NCI-H2227 (cell line): ENCODE data around the gene MYO5A.
"Not testable (repeated sequence)": the region's sequence is repeated elsewhere in the genome, so short reads cannot be mapped to it uniquely, and the experiment has no call there.

Experiments used
- DNase-seq: peaks from one replicate; lab custom pipeline; 2025; ENCODE audit not compliant: unreplicated experiment; lab: John Stamatoyannopoulos, UW

Gene MYO5A

GRCh38 chr15:52466134-52466701 lies 62.5 kb downstream of the MYO5A start:
- no peak for DNase-seq

DNA sequence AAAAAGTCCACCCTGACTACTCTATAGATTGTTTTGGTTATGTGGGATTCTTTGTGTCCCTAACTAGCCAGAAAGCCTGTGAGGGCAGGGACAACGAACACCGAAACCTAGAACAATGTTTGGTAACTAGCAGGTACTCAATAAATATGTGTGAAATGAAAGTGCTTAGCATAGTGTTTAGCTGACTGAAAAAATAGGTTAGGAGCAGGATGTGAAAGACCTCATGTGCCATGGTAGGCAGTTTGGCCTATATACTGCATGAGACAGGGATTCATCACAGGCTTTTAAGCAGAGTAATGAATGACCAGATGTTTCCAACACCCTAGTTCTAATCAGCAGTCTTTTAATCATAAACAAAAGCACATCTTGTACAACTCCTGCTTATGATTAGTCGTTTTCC lies 64.2 kb downstream of the MYO5A start:
- no peak for DNase-seq

DNA sequence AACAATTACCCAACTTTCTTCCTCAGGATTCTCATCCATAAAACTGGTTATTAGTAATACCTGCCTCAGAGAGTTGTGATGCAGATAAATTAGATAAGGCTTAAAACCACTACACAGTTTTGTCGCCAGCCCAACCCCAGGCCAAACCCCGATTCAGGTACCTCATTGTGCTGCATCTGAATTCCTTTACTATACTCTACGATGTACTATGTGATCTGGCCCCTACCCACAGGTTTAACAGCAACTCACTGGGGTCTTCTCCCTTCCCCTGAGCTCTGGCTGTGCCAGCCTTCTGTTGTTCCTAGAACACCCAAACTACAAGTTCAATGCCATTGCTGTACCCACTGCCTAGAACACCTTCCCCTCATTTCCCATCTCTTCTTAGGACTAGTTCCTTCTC lies 64.6 kb downstream of the MYO5A start:
- no peak for DNase-seq

DNA sequence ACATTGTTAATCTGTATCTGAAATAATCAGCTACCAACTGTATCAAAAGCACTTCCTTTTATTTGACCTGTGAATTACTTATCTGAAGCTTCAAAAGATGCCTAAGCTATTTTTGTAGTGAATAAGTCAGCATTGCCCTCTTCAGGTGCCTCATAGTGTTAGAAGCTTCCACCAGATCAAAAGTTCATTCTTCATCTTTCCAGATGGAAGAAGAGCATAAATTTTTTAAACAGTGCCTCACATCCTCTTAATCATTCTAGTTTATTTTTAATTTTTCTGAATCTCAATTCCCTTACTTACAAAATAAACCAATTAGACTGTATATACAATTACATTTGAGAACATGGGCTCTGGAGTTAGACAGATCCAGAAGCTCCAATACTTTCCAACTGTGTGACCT lies 65.0 kb downstream of the MYO5A start:
- DNase-seq = no peak

DNA sequence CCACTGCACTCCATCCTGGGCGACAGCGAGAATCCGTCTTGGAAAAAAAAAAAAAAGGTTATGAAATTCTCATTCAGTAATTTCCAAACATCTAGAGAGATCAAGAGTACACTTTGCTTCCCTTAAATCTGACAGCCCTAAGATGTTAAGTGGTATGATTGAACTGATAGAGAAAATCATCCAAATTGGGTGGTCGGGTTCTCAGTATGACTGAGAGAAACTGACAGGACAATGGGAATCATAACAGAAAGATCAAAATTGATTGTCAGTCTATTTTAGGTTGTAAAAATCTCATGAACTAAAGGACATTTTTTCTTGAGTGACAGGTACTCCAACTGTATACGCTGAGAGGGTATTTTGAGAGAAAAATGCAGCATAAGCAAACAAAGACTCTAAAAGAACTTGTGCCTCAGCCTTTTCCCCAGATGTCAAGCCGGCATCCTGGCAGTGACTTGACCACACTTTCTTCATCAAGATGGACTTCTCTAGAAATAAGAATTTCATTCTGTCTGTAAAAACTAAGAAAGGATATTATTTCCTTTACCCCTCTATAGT lies 65.8 kb downstream of the MYO5A start:
- DNase-seq = peak; percentile 5

DNA sequence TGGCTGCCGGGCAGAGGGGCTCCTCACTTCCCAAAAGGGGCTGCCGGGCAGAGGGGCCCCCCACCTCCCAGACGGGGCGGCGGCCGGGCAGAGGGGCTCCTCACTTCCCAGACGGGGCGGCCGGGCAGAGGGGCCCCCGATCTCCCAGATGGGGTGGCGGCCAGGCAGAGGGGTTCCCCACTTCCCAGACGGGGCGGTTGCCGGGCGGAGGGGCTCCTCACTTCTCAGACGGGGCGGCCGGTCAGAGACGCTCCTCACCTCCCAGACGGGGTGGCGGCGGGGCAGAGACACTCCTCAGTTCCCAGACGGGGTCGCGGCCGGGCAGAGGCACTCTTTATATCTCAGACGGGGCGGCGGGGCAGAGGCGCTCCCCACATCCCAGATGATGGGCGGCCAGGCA lies 69.0 kb downstream of the MYO5A start:
- DNase-seq = not testable (repeated sequence)

- not testable (repeated sequence) for DNase-seq
These were observed 69.4 kb downstream of the MYO5A start for GRCh38 chr15:52459265-52459664.

DNA sequence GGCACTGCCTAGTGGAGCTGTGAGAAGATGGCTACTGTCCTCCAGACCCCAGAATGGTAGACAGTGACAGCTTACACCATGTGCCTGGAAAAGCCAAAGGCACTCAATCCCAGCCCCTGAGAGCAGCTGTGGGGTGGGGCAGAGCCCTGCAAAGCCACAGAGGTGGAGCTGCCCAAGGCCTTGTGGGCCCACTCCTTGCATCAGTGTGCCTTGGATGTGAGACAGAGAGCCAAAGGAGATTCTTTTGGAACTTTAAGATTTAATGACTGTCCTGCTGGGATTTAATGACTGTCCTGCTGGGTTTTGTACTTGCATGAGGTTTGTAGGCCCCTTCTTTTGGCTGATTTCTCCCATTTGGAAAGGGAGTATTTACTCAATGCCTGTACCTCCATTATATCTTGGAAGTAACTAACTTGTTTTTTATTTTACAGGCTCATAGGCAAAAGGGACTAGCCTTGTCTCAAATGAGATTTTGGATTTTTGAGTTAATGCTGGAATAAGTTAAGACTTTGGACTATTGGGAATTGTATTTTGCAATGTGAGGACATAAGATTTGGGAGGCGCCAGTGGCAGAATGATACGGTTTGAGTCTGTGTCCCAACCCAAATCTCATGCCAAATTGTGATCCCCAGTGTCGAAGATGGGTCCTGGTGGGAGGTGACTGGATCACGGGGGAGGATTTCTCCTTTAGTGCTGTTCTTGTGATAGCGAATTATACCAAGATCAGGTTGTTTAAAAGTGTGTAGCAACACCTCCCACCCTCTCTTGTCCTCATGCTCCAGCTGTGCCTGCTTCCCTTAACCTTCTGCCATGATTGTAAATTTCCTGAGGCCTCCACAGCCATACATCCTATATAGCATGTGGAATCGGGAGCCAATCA lies 80.4 kb downstream of the MYO5A start:
- DNase-seq = no peak

DNA sequence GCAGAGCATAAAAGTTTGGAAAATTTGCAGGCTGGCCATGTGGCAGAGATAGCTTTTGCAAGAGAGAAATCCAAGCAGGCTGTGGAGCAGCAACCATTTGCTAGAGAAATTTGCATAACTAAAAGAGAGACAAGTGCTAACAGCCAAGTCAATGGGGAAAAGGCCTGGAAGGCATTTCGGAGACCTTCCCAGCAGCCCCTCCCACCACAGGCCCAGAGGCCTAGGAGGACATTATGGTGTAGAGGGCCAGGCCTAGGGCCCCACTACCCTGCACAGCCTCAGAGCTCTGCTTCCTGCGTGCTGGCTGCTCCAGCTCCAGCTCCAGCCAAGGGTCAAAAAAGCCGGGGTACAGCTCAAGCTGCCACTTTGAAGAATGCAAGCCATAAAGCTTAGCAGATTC lies 82.7 kb downstream of the MYO5A start:
- DNase-seq = no peak

- DNase-seq = no peak
These were observed 83.1 kb downstream of the MYO5A start for GRCh38 chr15:52445553-52445952.

DNA sequence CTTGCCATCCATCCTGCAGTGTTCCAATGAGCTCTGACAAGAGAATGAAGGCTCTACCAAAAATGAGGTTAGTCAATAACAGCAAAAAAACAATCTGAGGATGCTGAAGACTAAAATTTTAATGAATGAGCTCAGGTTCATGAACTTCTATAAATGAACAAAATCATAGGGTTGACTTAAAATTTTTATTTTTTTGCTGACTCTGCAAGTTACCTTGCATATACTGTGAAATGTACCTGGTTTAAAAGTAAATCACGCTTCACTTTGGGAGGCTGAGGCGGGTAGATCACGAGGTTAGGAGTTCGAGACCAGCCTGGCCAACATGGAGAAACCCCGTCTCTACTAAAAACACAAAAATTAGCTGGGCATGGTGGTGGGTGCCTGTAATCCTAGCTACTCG lies 85.5 kb downstream of the MYO5A start:
- DNase-seq = not testable (repeated sequence)

GRCh38 chr15:52441841-52442240 lies 86.8 kb downstream of the MYO5A start:
- no peak for DNase-seq

GRCh38 chr15:52440946-52441345 lies 87.7 kb downstream of the MYO5A start:
- DNase-seq = no peak

DNA sequence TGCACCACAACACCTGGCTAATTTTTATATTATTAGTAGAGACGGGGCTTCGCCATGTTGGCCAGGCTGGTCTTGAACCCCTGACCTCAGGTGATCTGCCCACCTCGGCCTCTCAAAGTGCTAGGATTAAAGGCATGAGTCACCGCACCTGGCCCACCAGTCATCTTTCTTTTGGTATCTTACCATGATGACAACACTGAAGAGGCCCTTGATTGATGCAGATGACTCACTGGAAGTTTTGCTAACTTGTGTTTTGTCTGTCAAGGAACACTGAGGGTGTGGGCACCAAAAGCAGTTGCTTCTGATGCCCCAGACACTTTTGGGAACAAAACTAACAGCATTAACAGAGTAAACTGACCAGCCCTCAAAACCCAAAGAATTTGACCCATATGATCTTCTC lies 88.3 kb downstream of the MYO5A start:
- DNase-seq = no peak

DNA sequence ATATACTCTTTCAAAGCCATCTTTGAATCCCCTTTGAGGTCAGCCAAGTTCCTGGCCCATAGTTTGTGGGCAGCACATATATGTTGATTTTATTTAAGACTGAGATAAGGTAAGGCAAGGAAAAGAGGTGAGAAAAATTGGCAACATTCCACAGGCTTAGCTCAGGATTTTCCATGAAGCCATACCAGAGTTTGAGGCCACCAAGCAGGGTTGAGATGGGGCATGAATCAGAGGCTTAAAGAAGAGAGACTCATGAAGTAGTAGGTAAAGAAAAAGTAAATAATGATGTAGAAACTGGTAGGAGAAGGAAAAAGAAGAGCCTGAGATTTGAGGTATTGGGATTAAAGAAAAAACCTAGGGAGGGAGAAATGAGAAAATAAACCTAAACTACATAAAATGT lies 89.2 kb downstream of the MYO5A start:
- no peak for DNase-seq

GRCh38 chr15:52439042-52439441 lies 89.6 kb downstream of the MYO5A start:
- not testable (repeated sequence) for DNase-seq

DNA sequence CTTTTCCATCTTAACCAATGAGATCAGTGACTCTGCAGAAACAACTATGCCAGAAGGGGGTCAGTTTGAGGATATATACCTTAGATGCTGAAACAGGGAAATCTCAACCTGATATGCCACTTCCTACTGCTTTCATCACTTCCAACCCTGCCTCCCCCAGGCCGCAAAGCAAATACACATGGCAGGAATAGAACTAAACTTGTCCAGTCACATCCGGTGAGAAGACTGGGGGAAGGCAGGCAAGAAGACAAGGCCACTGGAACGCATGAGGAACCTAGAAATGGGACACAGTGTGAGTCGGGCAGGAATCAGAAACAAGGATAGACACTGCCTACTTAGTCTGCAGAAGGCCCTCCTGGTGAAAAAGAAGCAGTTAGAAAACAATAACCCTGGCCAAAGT lies 90.6 kb downstream of the MYO5A start:
- DNase-seq = no peak

GRCh38 chr15:52437646-52438045 lies 91.0 kb downstream of the MYO5A start:
- no peak for DNase-seq

- DNase-seq = no peak
These were observed 91.7 kb downstream of the MYO5A start for GRCh38 chr15:52436981-52437380.

- no peak for DNase-seq
These were observed 93.8 kb downstream of the MYO5A start for GRCh38 chr15:52434885-52435284.

DNA sequence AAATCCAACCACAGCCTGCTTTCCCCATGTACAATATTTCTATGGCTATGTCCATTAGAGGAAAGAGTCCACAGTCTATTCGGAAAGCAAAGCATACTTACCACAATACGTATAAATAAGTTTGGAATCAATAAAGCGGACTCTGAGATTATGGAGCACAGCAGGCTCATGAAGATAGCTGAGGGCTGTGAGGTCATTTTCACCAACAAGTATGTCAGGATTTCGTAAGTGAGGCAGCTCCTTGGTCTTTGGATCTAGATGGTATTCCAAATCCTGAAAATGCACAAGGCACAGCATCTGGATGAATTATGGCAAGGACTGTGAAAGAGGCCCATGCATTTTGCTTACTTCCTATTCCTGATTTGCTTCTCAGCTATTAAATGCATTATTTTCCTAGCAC lies 100.4 kb downstream of the MYO5A start:
- no peak for DNase-seq

DNA sequence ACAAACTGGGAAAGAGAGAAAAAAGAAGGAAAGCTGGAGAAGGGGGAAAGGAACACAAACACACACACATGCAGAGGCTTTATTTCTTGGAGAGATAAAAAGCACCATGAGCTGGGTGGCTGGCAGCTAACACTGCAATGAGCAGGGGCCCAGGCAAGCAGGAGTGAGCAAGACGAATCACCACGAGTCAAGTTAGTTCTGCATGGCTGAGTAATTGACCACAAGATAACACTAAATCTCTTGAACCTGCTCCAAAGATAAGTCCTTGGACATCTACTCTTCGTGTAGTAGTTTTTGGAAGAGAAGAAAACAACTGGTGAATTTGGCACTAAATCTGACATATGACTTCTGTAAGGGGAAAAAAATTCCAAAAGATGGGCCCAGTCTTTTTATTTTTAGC lies 100.9 kb downstream of the MYO5A start:
- no peak for DNase-seq
